Measurements from ENCODE around the gene ZNF280B. TPM values are rescaled to one million over a fixed set of nuclear protein-coding genes. Genes with fewer than 3 reads are reported as not detected.

ZNF280B gene
- polyA plus RNA-seq, 1 of the 3 experiments (the other 2 are of a cell fraction) = 0.82 TPM

- Histone ChIP-seq H3F3A (replicated peaks; ENCODE audit: insufficient read depth) (no peaks in the 10 kb centered on the region), H3K27me3 (ENCODE audit: insufficient read depth) (peaks cover 7% of the 10 kb centered on the region), H3K79me2 (ENCODE audit: insufficient read depth) (no peaks in the 10 kb centered on the region), H3K4me3 (ENCODE audit: low read depth in 2 of 2, low read length in 1 of 2) (no peak overlapping the region), H4K20me1 (ENCODE audit: insufficient read depth) (no peaks in the 10 kb centered on the region), H2AFZ (ENCODE audit: low read depth) (no peak overlapping the region), H3K4me2 (no peak overlapping the region), H3K27ac (ENCODE audit: low read depth in 2 of 2, low read length in 1 of 2) (no peak overlapping the region), H3K9me3 (no peaks in the 10 kb centered on the region), H3K9ac (no peak overlapping the region), H3K9me2 (no peaks in the 10 kb centered on the region), H3K36me3 (replicated peaks in 1 of 2; ENCODE audit: control insufficient read depth in 1 of 2, insufficient read depth in 2 of 2, low read length in 1 of 2) (no peaks in the 10 kb centered on the region), H3K4me1 (ENCODE audit: control insufficient read depth in 1 of 2, insufficient read depth in 2 of 2, low read depth in 1 of 2, low read length in 1 of 2) (no peaks in the 10 kb centered on the region)
- no peak for DNase-seq
- WGBS (ENCODE audit: low lambda C conversion rate) = 55% methylated on average over 5 of the region's 5 CpGs
- TF ChIP-seq YY1 (IDR thresholded peaks at IDR 0.05; ENCODE audit: low read depth) (no peak), TCF12 (IDR thresholded peaks at IDR 0.05) (no peak), RCOR1 (IDR thresholded peaks at IDR 0.05; ENCODE audit: low read length) (no peak), MEF2A (IDR thresholded peaks at IDR 0.05; ENCODE audit: borderline replicate concordance, low read depth) (no peak)
- ChIA-PET POLR2A (no interaction called here), CTCF (interaction anchor here (0.7 kb wide), 1 partner anchor 63 kb away, joined by 3 read pairs; no protein-coding TSS in a partner anchor)
These were observed 18.8 kb upstream of the ZNF280B start for GRCh38 chr22:22527312-22527711.

GRCh38 chr22:22526125-22526912 is 17.8 kb upstream of the ZNF280B start:
- peaks cover 7% of the 10 kb centered on the region for H3K27me3 ChIP-seq (ENCODE audit: insufficient read depth)
- H3K4me3 ChIP-seq (ENCODE audit: low read depth in 2 of 2, low read length in 1 of 2) = no peak overlapping the region
- H3K4me2 ChIP-seq = no peak overlapping the region
- no peaks in the 10 kb centered on the region for H3K4me1 ChIP-seq (ENCODE audit: control insufficient read depth in 1 of 2, insufficient read depth in 2 of 2, low read depth in 1 of 2, low read length in 1 of 2)
- no peaks in the 10 kb centered on the region for H3K79me2 ChIP-seq (ENCODE audit: insufficient read depth)
- no peak overlapping the region for H3K27ac ChIP-seq (ENCODE audit: low read depth in 2 of 2, low read length in 1 of 2)
- H3F3A ChIP-seq (replicated peaks; ENCODE audit: insufficient read depth) = no peaks in the 10 kb centered on the region
- H2AFZ ChIP-seq (ENCODE audit: low read depth) = no peak overlapping the region
- no peaks in the 10 kb centered on the region for H3K9me2 ChIP-seq
- H3K9ac ChIP-seq = no peak overlapping the region
- no peak for DNase-seq
- no peaks in the 10 kb centered on the region for H4K20me1 ChIP-seq (ENCODE audit: insufficient read depth)
- 49% methylated on average over 4 of the region's 4 CpGs for WGBS (ENCODE audit: low lambda C conversion rate)
- no peak for TF ChIP-seq CTCF (IDR thresholded peaks at IDR 0.05)
- no peak for TF ChIP-seq RXRA (IDR thresholded peaks at IDR 0.05; ENCODE audit: borderline replicate concordance, low read depth)
- TF ChIP-seq YY1 (IDR thresholded peaks at IDR 0.05; ENCODE audit: low read depth) = no peak
- no peak for TF ChIP-seq ELF1 (IDR thresholded peaks at IDR 0.05)
- TF ChIP-seq GATA2 (CRISPR knock-in tag; IDR thresholded peaks at IDR 0.05) = no peak
- TF ChIP-seq SIN3A (IDR thresholded peaks at IDR 0.05; ENCODE audit: borderline replicate concordance, low read depth, low read length) = no peak
- no peak for TF ChIP-seq JUND (IDR thresholded peaks at IDR 0.05)
- TF ChIP-seq FOXJ3 (CRISPR knock-in tag; IDR thresholded peaks at IDR 0.05) = no peak
- POLR2A ChIA-PET = no interaction called here
- no peaks in the 10 kb centered on the region for H3K36me3 ChIP-seq (replicated peaks in 1 of 2; ENCODE audit: control insufficient read depth in 1 of 2, insufficient read depth in 2 of 2, low read length in 1 of 2)
- CTCF ChIA-PET = interaction anchor here (1.4 kb wide), 1 partner anchor 18 kb away, joined by 3 read pairs; the partner anchor contains the start of gene ZNF280B
- H3K9me3 ChIP-seq = no peaks in the 10 kb centered on the region

Measured in SK-N-SH (cell line).